ENCODE measurements around the gene SH3TC1. TPM values are rescaled to one million over a fixed set of nuclear protein-coding genes. Genes with fewer than 3 reads are reported as not detected.

The SH3TC1 gene
- total and polyA plus RNA-seq, 2 of the 8 experiments (the other 6 are each of a cell fraction or from before 2014, with no cell fraction given), result 0.15 TPM; not detected in 1

DNA sequence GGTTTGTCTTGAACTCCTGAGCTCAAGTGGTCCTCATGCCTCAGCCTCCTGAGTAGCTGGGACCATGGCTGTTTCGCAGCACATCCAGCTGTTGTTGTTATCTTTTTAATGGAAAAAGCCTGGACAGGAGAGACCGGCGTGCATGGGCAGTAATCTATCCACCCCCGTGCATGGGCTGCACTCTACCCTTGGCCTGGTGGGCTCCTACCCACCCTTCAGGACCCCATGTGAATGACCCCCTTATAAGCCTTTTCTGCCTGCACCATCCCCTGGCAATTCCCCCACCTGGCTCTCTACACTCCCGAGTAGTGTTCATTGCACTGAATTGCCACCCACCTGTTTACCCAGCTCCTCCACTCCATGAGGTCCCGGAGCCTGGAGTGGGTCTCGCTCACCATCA is 51.5 kb downstream of the SH3TC1 start (continued):
- TF ChIP-seq, protein P1, sequence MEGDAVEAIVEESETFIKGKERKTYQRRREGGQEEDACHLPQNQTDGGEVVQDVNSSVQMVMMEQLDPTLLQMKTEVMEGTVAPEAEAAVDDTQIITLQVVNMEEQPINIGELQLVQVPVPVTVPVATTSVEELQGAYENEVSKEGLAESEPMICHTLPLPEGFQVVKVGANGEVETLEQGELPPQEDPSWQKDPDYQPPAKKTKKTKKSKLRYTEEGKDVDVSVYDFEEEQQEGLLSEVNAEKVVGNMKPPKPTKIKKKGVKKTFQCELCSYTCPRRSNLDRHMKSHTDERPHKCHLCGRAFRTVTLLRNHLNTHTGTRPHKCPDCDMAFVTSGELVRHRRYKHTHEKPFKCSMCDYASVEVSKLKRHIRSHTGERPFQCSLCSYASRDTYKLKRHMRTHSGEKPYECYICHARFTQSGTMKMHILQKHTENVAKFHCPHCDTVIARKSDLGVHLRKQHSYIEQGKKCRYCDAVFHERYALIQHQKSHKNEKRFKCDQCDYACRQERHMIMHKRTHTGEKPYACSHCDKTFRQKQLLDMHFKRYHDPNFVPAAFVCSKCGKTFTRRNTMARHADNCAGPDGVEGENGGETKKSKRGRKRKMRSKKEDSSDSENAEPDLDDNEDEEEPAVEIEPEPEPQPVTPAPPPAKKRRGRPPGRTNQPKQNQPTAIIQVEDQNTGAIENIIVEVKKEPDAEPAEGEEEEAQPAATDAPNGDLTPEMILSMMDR (IDR thresholded peaks at IDR 0.05; ENCODE audit: control extremely low read depth in 1 of 3, insufficient read depth in 1 of 3, low read depth in 1 of 3, low read length in 3 of 3), result no peak
- TF ChIP-seq YY1 (IDR thresholded peaks at IDR 0.05; ENCODE audit: low read depth, low read length) (no peak), CEBPB (IDR thresholded peaks at IDR 0.05; ENCODE audit: low read depth, low read length) (no peak), KDM5A (IDR thresholded peaks at IDR 0.05; ENCODE audit: low read length) (no peak)
